GM12878 (cell line): Measurements from ENCODE around the gene BTBD10.

ENCODE experiments used
- BRCA1 ChIP-seq: IDR thresholded peaks from 2 replicates; pipeline ENCODE4 v1.6.1; 2011; ENCODE audit warnings: low read depth, low read length, improper control_type of control experiment
- E4F1 ChIP-seq: fragments of 450-650 bp; IDR thresholded peaks from 2 replicates; pipeline ENCODE4 v1.6.1; 2018; ENCODE audit warnings: borderline replicate concordance, mild to moderate bottlenecking; ENCODE audit not compliant: partially characterized antibody
- EGR1 ChIP-seq, 2 experiments: IDR thresholded peaks; 1 replicate in 1 of 2; 2 replicates in 1 of 2; pipeline ENCODE4 v1.6.1; 2011 to 2012; ENCODE audit warnings: low read depth in 2 of 2, low read length in 2 of 2, borderline replicate concordance in 1 of 2, mild to moderate bottlenecking in 1 of 2, moderate library complexity in 1 of 2
- EP300 ChIP-seq, 2 experiments: fragments of 150-350 bp in 1 of 2; IDR thresholded peaks; 2 replicates each; pipeline ENCODE4 v1.6.1; 2011 to 2012; ENCODE audit warnings: low read depth in 2 of 2, low read length in 2 of 2, borderline replicate concordance in 1 of 2, improper control_type of control experiment in 1 of 2, inconsistent platforms in 1 of 2; ENCODE audit not compliant: control insufficient read depth in 1 of 2
- EZH2 ChIP-seq: IDR thresholded peaks from 2 replicates; pipeline ENCODE4 v1.6.1; 2012; ENCODE audit warnings: low read depth, mild to moderate bottlenecking, control low read depth, inconsistent platforms, low read length, borderline replicate concordance; ENCODE audit not compliant: control insufficient read depth
- MAX ChIP-seq: IDR thresholded peaks from 2 replicates; pipeline ENCODE4 v1.6.1; 2012; ENCODE audit warnings: low read depth, low read length, improper control_type of control experiment
- MLLT1 ChIP-seq: fragments of 450-650 bp; IDR thresholded peaks from 2 replicates; pipeline ENCODE4 v1.6.1; 2016; ENCODE audit warnings: mild to moderate bottlenecking
- SRF ChIP-seq, 2 experiments: IDR thresholded peaks; 2 replicates each; pipeline ENCODE4 v1.6.1; 2011; ENCODE audit warnings: low read depth in 2 of 2, low read length in 2 of 2, mild to moderate bottlenecking in 1 of 2, moderate library complexity in 1 of 2
- TAF1 ChIP-seq: IDR thresholded peaks from 2 replicates; pipeline ENCODE4 v1.6.1; 2011; ENCODE audit warnings: mild to moderate bottlenecking, low read depth, low read length, borderline replicate concordance
- USF1 ChIP-seq: IDR thresholded peaks from 2 replicates; pipeline ENCODE4 v1.6.1; 2011; ENCODE audit warnings: borderline replicate concordance, low read depth, mild to moderate bottlenecking, moderate library complexity, mixed read lengths, low read length; ENCODE audit not compliant: insufficient read depth; ENCODE audit errors: extremely low read length

DNA sequence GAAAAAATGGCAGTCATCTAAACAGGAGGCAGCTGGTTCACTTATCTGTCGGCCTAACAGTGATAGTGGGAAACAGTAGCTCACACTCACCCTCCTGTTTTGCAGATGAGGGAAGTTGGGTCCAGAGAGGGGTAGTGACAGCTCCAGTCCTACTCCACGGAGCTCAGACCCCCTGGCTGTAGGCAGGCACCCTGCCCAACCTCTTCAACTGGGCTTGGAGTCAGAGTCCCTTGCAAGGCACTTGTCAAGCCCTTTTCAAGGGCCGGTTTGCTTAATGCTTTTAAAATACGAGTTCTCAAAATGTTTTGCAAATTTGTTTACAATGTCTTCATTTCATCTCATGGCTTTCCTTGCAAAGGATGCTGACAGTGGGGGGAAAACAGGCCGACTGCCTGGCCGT is 110.3 kb downstream of the BTBD10 start:
- no peak for TF ChIP-seq MLLT1
- TF ChIP-seq BRCA1, result no peak
- TF ChIP-seq EP300 (IDR thresholded peaks at IDR 0.05; ENCODE audit: borderline replicate concordance in 1 of 2, control insufficient read depth in 1 of 2, low read depth in 2 of 2, low read length in 2 of 2), result no peak
- no peak for TF ChIP-seq TAF1
- no peak for TF ChIP-seq EGR1 (IDR thresholded peaks at IDR 0.05; ENCODE audit: borderline replicate concordance in 1 of 2, low read depth in 2 of 2, low read length in 2 of 2)
- TF ChIP-seq E4F1, result no peak
- TF ChIP-seq SRF (IDR thresholded peaks at IDR 0.05; ENCODE audit: low read depth in 2 of 2, low read length in 2 of 2), result no peak
- TF ChIP-seq MAX, result no peak
- no peak for TF ChIP-seq EZH2
- no peak for TF ChIP-seq USF1
